GM18867 (cell line): Measurements from ENCODE around the gene ACP5.

Source experiments
- ATAC-seq: cut with Tn5 transposase; IDR thresholded peaks from one replicate; pipeline ENCODE4 v1.9.1; 2021; ENCODE audit warnings: mild to moderate bottlenecking, moderate library complexity; ENCODE audit not compliant: unreplicated experiment

Gene ACP5

GRCh38 chr19:11549386-11549953, 28.0 kb downstream of the ACP5 start:
- no peak for ATAC-seq

DNA sequence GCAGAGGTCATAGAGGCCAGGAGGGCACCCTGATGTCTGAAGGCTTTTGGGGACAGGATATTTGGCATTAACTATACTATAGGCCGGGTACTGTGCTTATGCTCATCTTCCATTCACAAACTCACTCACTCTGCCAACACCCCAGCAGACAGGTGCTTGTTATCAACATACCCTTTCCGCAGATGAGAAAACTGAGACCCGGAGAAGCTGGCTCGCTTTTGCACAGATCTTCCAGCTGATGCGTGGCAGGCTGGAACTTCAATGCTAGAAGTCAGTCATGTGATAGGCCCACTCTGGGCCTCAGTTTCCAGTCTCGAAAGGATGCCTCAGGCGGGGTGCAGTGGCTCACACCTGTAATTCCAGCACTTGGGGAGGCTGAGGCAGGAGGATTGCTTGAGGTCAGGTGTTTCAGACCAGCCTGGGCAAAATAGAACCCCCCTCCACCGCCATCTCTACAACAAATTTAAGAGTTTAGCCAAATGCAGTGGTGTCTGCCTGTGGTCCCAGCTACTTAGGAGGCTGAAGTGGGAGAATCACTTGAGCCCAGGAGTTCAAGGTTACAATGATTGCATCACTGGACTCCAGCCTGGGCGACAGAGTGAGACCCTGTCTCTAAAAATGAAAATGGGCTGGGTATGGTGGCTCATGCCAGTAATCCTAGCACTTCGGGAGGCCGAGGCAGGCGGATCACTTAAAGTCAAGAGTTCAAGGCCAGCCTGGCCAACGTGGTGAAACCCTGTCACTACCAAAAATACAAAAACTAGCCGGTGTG, 29.3 kb downstream of the ACP5 start:
- ATAC-seq = no peak

- ATAC-seq = no peak
Observed at GRCh38 chr19:11541238-11541637, 36.2 kb downstream of the ACP5 start.

DNA sequence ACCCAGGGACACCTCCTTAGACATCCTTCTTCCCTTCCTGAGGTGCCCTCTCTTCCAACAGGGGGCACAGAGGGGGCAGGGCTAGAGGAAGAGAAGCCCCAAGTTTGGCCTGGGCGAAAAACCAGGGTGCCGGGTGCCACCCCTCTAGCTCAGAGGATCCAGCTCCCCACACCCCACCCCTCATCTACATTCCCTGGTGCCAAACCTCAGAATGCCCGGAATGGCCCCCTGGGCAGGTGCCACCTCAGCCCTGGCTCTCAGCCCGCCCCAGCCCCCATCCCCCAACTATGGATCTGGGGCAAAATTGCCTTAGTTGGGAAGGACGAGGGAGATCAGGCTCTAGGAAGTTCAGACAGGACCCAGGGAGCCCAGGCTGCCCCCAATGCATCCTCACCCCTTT, 36.8 kb downstream of the ACP5 start:
- no peak for ATAC-seq

DNA sequence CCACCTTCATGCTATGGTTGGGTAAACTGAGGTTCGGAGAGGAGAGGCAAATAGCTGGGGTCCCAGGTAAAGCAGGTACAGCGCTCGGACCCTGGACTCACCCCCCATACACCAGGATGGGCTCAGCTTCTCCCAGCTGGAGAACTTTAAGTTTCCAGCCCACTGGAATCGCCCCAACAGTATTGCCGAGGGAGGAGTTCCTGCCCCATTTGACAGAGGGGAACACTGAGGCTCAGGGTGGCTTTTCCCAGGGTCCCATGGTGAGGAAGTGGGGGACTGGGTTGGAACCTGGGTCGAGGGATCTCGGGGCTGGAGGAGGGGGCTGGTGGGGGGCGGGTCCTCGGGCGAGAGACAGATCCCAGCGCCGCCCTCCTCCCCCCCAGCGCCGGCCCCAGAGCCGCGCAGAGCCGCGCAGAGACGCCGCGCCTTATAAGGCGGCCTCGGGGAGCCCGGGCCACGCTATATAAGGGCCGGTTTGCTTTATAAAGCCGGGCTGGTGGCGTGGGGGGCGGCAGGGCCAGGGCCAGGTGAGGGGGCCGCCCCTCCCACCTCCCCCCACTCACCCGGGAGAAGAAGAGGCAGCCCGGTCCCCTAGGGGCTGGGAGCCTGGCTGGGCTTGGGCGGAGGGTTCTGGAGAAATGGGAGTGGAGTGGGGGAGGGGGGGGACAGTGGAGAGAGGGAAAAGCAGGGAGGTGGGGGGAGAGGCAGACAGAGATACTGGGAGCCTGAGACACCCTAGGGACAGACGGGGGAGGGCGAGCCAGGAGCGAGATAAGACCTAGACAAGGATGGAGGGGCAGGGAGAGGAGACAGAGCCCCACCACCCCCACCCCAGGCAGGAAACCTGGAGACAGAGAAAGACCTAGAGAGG, 37.7 kb downstream of the ACP5 start:
- ATAC-seq = no peak

- no peak for ATAC-seq
Observed at GRCh38 chr19:11538232-11539036, 39.0 kb downstream of the ACP5 start, which contains the start of gene CNN1. CNN1 (plus strand) TSS chr19:11538851; CDS start chr19:11538928, 77 bp downstream.

DNA sequence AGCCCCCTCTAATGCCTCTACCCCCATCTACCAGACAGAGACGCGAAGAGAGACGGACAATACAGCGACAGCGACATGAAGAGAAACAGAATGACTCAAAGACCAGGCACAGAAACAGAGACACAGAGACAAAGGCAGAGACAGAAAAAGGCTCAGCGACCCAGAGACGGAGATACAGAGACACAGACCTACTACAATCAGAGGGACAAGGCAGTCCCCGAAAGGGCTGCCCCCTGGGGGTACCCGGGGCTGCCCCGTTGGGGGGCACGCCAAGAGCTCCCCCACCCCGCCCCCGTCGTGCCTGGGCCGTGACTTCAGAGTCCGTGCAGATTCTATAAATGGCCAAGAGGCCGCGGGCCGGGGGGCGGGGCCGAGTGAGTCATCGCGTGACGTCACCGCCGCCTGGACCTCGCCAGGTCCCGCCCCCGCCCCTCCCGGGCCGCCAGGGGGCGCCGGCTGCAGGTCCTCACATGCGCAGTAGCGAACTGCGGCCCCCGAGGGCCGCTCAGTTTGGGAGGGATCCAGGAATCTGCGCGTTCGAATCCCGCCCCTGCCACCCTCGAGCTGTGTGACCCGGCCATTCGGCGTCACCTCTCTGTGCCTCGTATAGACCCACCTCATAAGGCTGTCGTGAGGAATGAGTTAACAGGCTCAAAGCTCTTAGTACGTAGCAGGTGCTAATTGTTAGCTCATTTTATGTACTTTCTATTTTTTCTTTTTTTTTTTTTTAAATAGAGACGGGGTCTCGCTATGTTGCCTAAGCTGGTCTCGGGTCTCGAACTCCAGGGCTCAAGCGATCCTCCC, 41.5 kb downstream of the ACP5 start:
- peak; percentile 63 for ATAC-seq

DNA sequence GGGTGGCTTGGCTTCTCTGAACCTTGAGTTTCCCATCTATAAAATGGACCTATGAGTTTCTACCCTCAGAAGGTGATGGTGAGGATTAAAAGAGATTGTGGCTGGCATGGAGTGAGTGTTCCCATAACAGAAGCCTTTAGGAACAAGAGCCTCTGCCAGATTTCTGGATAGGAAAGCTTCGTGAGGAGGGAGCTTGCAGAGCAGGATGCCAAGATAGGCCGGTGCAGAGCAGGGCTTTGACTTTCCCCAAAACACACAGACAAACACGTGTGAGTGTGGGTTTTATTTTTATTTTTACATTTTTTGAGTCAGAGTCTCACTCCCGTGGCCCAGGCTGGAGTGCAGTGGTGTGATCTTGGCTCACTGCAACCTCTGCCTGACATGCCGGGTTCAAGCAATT, 42.5 kb downstream of the ACP5 start:
- ATAC-seq = no peak

DNA sequence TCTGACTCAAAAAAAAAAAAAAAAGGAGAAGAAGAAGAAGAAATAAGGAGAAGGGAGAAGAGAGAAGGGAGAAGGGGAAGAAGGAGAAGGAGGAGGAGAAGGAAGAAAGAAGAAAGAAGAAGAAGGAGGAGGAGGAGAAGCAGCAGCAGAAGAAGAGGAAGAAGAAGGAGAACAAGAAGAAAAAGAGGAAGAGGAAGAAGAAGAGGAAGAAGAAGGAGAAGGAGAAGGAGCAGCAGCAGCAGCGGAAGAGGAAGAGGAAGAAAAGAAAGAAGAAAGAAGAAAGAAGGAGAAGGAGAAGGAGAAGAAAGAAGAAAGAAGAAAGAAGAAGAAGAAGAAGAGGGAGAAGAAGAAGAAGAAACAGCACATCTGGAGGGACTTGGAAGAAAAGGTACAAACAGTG, 42.9 kb downstream of the ACP5 start:
- ATAC-seq = no peak

DNA sequence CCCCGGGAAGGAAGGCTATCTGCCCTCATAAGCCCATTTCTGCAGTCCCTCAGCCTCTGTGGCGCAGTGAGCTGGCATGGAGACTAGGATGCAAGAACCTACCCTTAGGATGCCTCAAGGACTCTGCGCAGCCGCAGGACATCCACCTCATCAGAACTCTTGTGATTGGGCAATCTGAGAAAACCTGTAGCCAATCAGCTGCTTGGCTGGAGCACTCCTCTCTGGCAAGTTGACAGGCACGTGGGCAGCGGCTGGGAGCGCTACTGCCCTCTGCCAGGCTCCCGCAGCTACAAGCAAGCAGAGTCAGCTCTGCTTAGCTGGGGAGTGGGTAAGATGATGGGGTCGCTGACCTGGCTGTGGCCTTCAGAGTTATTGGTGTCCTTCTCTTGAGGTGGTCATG, 47.0 kb downstream of the ACP5 start:
- ATAC-seq = no peak

GRCh38 chr19:11528551-11529341, 48.7 kb downstream of the ACP5 start, which contains the start of gene ECSIT:
ECSIT (minus strand) TSS chr19:11529134; CDS start chr19:11519170, 9,964 bp downstream.
- ATAC-seq = peak; percentile 94
